ES-I3 (cell line): Measurements from ENCODE around the gene RAPGEF6.
"Not testable (repeated sequence)": the region's sequence is repeated elsewhere in the genome, so short reads cannot be mapped to it uniquely, and the experiment has no call there.

Experiments
- H3K36me3 ChIP-seq: 2 replicates; pipeline ENCODE4 v1.6.1; 2013; ENCODE audit warnings: mild to moderate bottlenecking, low read length, control low read depth, moderate library complexity; ENCODE audit not compliant: insufficient read depth
- H3K4me1 ChIP-seq: 2 replicates; pipeline ENCODE4 v1.6.1; 2013; ENCODE audit warnings: mild to moderate bottlenecking, control low read depth, low read length; ENCODE audit not compliant: insufficient read depth
- H3K9ac ChIP-seq: 2 replicates; pipeline ENCODE4 v1.6.1; 2013; ENCODE audit warnings: low read depth, mild to moderate bottlenecking, low read length, moderate library complexity
- H3K9me3 ChIP-seq: 2 replicates; pipeline ENCODE4 v1.6.1; 2013; ENCODE audit warnings: mild to moderate bottlenecking, low read length, moderate library complexity; ENCODE audit not compliant: control insufficient read depth, insufficient read depth

Gene RAPGEF6, protein sequence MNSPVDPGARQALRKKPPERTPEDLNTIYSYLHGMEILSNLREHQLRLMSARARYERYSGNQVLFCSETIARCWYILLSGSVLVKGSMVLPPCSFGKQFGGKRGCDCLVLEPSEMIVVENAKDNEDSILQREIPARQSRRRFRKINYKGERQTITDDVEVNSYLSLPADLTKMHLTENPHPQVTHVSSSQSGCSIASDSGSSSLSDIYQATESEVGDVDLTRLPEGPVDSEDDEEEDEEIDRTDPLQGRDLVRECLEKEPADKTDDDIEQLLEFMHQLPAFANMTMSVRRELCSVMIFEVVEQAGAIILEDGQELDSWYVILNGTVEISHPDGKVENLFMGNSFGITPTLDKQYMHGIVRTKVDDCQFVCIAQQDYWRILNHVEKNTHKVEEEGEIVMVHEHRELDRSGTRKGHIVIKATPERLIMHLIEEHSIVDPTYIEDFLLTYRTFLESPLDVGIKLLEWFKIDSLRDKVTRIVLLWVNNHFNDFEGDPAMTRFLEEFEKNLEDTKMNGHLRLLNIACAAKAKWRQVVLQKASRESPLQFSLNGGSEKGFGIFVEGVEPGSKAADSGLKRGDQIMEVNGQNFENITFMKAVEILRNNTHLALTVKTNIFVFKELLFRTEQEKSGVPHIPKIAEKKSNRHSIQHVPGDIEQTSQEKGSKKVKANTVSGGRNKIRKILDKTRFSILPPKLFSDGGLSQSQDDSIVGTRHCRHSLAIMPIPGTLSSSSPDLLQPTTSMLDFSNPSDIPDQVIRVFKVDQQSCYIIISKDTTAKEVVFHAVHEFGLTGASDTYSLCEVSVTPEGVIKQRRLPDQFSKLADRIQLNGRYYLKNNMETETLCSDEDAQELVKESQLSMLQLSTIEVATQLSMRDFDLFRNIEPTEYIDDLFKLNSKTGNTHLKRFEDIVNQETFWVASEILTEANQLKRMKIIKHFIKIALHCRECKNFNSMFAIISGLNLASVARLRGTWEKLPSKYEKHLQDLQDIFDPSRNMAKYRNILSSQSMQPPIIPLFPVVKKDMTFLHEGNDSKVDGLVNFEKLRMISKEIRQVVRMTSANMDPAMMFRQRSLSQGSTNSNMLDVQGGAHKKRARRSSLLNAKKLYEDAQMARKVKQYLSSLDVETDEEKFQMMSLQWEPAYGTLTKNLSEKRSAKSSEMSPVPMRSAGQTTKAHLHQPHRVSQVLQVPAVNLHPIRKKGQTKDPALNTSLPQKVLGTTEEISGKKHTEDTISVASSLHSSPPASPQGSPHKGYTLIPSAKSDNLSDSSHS (N-terminal part only)

GRCh38 chr5:131634996-131635683 lies at the start of gene RAPGEF6:
Gene RAPGEF6, minus strand, starts transcription at chr5:131635229. Its CDS starts 199 bp downstream, at chr5:131635030.
- H3K4me1 ChIP-seq: peaks cover 5% of the 10 kb centered on the region
- H3K36me3 ChIP-seq: no peaks in the 10 kb centered on the region
- H3K9ac ChIP-seq: peak within 1 kb of the TSS; percentile 85
- H3K9me3 ChIP-seq: no peaks in the 10 kb centered on the region

DNA sequence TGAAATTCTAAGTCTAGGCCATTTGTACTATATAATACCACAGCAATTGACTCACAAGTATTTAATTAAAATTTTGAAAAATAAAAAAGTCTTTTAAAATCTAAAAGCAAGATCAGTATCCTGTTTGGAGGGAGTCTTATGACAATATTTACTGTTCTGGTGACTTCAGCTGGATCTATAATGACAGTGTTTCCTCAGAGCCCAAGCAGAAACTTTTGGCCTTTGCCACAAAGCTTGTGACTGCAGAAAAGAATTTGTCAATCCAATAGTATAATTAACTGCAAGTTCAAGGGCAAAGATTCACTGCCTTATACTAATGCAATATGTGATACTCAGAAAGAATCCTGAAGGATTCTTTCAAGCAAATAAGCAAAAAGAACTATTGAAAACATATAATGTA lies 49.6 kb upstream of the RAPGEF6 start:
- Histone ChIP-seq H3K4me1 (no peaks in the 10 kb centered on the region; the same call in 1 of the 2 replicates), H3K9me3 (no peaks in the 10 kb centered on the region), H3K36me3 (no peaks in the 10 kb centered on the region; the same call in 1 of the 2 replicates), H3K9ac (no peak overlapping the region)

- H3K9me3 ChIP-seq: no peaks in the 10 kb centered on the region
- no peaks in the 10 kb centered on the region; the same call in 1 of the 2 replicates for H3K36me3 ChIP-seq
- no peaks in the 10 kb centered on the region; the same call in 1 of the 2 replicates for H3K4me1 ChIP-seq
- H3K9ac ChIP-seq: no peak overlapping the region
Measured at GRCh38 chr5:131684051-131684450, 49.0 kb upstream of the RAPGEF6 start.

DNA sequence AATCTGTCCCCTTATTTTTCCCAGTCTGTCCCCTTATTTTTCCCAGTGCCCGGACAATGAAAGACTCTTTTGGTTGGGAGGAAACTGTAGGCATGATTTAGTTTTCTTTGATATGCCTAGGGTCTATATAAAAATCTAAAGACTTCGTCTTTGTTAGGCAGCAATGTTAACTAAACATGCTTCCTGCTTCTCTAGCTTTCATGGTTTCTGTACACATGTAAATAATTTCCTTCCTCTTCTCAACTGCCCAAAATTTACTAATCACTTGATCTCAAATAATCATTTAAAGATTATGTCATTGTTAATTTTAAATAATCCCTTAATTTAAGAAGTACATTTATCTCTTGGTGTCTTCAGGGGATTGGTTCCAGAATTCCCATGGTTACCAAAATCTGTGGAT lies 47.8 kb upstream of the RAPGEF6 start:
- H3K36me3 ChIP-seq: no peaks in the 10 kb centered on the region; the same call in 1 of the 2 replicates
- H3K9me3 ChIP-seq: no peaks in the 10 kb centered on the region
- H3K4me1 ChIP-seq: no peaks in the 10 kb centered on the region; the same call in 1 of the 2 replicates
- H3K9ac ChIP-seq: no peak overlapping the region

GRCh38 chr5:131682175-131682574 lies 47.1 kb upstream of the RAPGEF6 start:
- Histone ChIP-seq H3K9ac (no peak overlapping the region), H3K9me3 (no peaks in the 10 kb centered on the region), H3K4me1 (no peaks in the 10 kb centered on the region), H3K36me3 (no peaks in the 10 kb centered on the region; the same call in 1 of the 2 replicates)

GRCh38 chr5:131679911-131680310 lies 44.9 kb upstream of the RAPGEF6 start:
- Histone ChIP-seq H3K36me3 (0 out of 2 replicates have a peak, but pooled peaks cover 1% of the 10 kb centered on the region), H3K9me3 (no peaks in the 10 kb centered on the region), H3K9ac (no peak overlapping the region), H3K4me1 (no peaks in the 10 kb centered on the region)

DNA sequence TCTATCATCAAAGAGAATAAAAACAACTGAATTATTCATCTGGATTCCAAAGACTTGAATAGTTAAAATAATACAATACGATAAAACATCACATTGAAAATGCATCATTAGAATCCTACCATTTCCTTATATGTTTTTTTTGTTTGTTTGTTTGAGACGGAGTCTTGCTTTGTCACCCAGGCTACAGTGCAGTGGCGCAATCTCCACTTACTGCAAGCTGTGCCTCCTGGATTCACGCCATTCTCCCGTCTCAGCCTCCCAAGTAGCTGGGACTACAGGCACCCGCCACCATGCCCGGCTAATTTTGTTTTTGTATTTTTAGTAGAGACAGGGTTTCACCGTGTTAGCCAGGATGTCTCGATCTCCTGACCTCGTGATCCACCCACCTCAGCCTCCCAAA lies 43.2 kb upstream of the RAPGEF6 start:
- H3K4me1 ChIP-seq, H3K9ac ChIP-seq, H3K36me3 ChIP-seq, H3K9me3 ChIP-seq: not testable (repeated sequence)

GRCh38 chr5:131677115-131677514 lies 42.1 kb upstream of the RAPGEF6 start:
- H3K4me1 ChIP-seq: no peaks in the 10 kb centered on the region
- H3K9ac ChIP-seq: no peak overlapping the region
- no peaks in the 10 kb centered on the region for H3K9me3 ChIP-seq
- 0 out of 2 replicates have a peak, but pooled peaks cover 3% of the 10 kb centered on the region for H3K36me3 ChIP-seq

- no peaks in the 10 kb centered on the region for H3K4me1 ChIP-seq
- no peaks in the 10 kb centered on the region for H3K9me3 ChIP-seq
- no peak overlapping the region for H3K9ac ChIP-seq
- H3K36me3 ChIP-seq: peaks cover 3% of the 10 kb centered on the region; the same call in 1 of the 2 replicates
Measured at GRCh38 chr5:131672776-131673175, 37.7 kb upstream of the RAPGEF6 start.

DNA sequence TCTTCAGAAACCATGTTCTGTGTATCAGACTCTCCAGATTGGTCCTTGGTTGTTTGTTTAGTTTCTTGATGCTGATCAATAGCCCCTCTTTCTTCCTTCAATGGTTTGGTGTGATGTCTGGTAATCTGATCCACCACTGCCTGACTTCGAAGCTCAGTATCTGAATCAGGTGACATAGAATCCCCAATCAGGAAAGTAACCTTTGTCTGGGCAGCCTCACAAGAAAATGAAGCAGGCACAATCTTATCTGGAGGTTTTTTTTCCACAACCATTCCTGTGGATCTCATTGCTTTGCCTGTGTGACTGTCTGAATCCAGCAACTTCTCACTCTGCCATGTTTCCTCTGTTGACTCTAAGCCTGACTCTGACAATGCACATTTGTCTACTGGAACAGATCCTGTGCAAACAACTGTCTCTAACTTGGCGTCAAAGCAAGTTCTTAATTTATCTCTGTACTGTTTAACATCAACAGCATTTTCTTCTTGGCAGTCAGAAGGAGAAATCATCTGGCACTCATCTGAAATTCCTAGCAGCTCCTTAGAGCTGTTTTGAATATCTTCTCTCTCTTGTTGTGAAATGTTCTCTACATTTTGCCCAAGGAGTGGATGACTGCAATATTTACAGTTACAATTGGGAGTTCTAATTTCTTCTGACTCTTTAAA lies 37.1 kb upstream of the RAPGEF6 start:
- Histone ChIP-seq H3K9ac (no peak overlapping the region), H3K36me3 (peaks cover 3% of the 10 kb centered on the region; the same call in 1 of the 2 replicates), H3K9me3 (no peaks in the 10 kb centered on the region), H3K4me1 (no peaks in the 10 kb centered on the region)

GRCh38 chr5:131671409-131671808 lies 36.4 kb upstream of the RAPGEF6 start:
- Histone ChIP-seq H3K9me3 (no peaks in the 10 kb centered on the region), H3K9ac (no peak overlapping the region), H3K4me1 (no peaks in the 10 kb centered on the region), H3K36me3 (peaks cover 3% of the 10 kb centered on the region; the same call in 1 of the 2 replicates)

DNA sequence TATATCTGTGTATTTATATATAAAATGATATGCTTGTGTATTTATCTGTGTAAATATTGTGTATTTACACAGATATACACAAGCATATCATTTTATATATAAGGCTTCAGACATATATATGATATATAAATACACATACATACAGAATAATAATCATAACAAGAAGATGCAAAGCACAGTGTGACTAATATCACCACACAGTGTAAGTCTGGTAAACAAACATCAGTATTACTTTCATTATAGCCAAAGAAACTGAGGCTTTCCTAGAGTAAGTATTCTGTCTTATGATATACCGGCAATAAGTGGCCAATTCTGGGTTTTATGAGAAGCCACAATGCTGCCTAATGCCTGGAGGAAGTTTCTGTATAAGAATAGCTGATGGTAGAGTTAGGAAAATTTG lies 29.9 kb upstream of the RAPGEF6 start:
- H3K36me3 ChIP-seq: no peaks in the 10 kb centered on the region; the same call in 1 of the 2 replicates
- H3K4me1 ChIP-seq: no peaks in the 10 kb centered on the region
- no peak overlapping the region for H3K9ac ChIP-seq

GRCh38 chr5:131661933-131662332 lies 26.9 kb upstream of the RAPGEF6 start:
- H3K36me3 ChIP-seq: peaks cover 3% of the 10 kb centered on the region; the same call in 1 of the 2 replicates
- H3K4me1 ChIP-seq: no peaks in the 10 kb centered on the region
- H3K9me3 ChIP-seq: no peaks in the 10 kb centered on the region; the same call in 1 of the 2 replicates
- H3K9ac ChIP-seq: no peak overlapping the region

More for the DNA sequence above, 29.9 kb upstream of the RAPGEF6 start:
- no peaks in the 10 kb centered on the region; the same call in 1 of the 2 replicates for H3K9me3 ChIP-seq
